ENCODE results near the gene SLC28A2.
"Not testable (repeated sequence)": the region's sequence is repeated elsewhere in the genome, so short reads cannot be mapped to it uniquely, and the experiment has no call there.

SLC28A2 gene

GRCh38 chr15:45251888-45252287 is at the start of gene SLC28A2:
Gene SLC28A2 (plus strand): TSS chr15:45252234. CDS start chr15:45253216, 982 bp downstream.
- no peak for DNase-seq

- DNase-seq = peak in 1 of 56 donors; percentile 9
These were observed 48.9 kb upstream of the SLC28A2 start for GRCh38 chr15:45203182-45203581.

- peak in 24 of 56 donors; percentile 10 to 72 (median 37) for DNase-seq
These were observed 46.8 kb upstream of the SLC28A2 start for GRCh38 chr15:45205192-45205591.

GRCh38 chr15:45212493-45212892 is 39.5 kb upstream of the SLC28A2 start:
- no peak for DNase-seq

- DNase-seq = no peak
These were observed 30.9 kb upstream of the SLC28A2 start for GRCh38 chr15:45221053-45221599.

GRCh38 chr15:45221967-45222366 is 30.1 kb upstream of the SLC28A2 start:
- no peak for DNase-seq

- no peak for DNase-seq
These were observed 27.3 kb upstream of the SLC28A2 start for GRCh38 chr15:45224621-45225217.

GRCh38 chr15:45225506-45226273 is 26.3 kb upstream of the SLC28A2 start:
- no peak for DNase-seq

GRCh38 chr15:45228931-45229330 is 23.1 kb upstream of the SLC28A2 start:
- no peak for DNase-seq

GRCh38 chr15:45230245-45230965 is 21.6 kb upstream of the SLC28A2 start:
- no peak for DNase-seq

- no peak for DNase-seq
These were observed 20.9 kb upstream of the SLC28A2 start for GRCh38 chr15:45231132-45231531.

- no peak for DNase-seq
These were observed 20.0 kb upstream of the SLC28A2 start for GRCh38 chr15:45231864-45232562.

- DNase-seq = no peak
These were observed 17.3 kb upstream of the SLC28A2 start for GRCh38 chr15:45234562-45235235.

GRCh38 chr15:45236806-45237205 is 15.2 kb upstream of the SLC28A2 start:
- not testable (repeated sequence) for DNase-seq

- DNase-seq = no peak
These were observed 9.7 kb upstream of the SLC28A2 start for GRCh38 chr15:45242289-45242688.

- DNase-seq = no peak
These were observed 2.8 kb upstream of the SLC28A2 start for GRCh38 chr15:45249125-45249780.

GRCh38 chr15:45253330-45253729 is 1.3 kb downstream of the SLC28A2 start:
- no peak for DNase-seq

GRCh38 chr15:45254405-45254804 is 2.4 kb downstream of the SLC28A2 start:
- no peak for DNase-seq

GRCh38 chr15:45254824-45255223 is 2.8 kb downstream of the SLC28A2 start:
- DNase-seq = not testable (repeated sequence)

- no peak for DNase-seq
These were observed 7.8 kb downstream of the SLC28A2 start for GRCh38 chr15:45259796-45260195.

All from amygdala (tissue), 56 donors.